PFSK-1 (cell line): ENCODE data around the gene TCHP.

Experiments
- POLR2AphosphoS5 ChIP-seq: IDR thresholded peaks from 2 replicates; pipeline ENCODE4 v1.6.1; 2012; ENCODE audit warnings: low read depth, mild to moderate bottlenecking, control low read depth, low read length, moderate library complexity
- SIN3A ChIP-seq: IDR thresholded peaks from 2 replicates; pipeline ENCODE4 v1.6.1; 2012; ENCODE audit warnings: mild to moderate bottlenecking, low read length, moderate library complexity, borderline replicate concordance; ENCODE audit not compliant: insufficient read depth
- TAF1 ChIP-seq: IDR thresholded peaks from 2 replicates; pipeline ENCODE4 v1.6.1; 2012; ENCODE audit warnings: low read length, control low read depth, borderline replicate concordance; ENCODE audit not compliant: insufficient read depth

DNA sequence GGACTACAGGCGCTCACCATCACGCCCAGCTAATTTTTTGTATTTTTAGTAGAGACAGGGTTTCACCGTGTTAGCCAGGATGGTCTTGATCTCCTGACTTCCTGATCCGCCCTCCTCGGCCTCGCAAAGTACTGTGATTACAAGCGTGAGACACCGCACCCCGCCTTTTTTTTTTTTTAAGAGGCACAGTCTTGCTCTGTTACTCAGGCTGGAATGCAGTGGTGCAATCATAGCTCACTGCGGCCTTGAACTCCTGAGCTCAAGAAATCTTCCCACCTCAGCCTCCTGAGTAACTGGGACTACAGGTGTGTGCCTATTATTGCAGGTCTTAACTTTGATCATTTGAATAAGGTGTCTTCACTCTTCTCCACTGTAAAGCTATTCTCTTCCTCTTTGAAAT, 14.5 kb upstream of the TCHP start:
- TF ChIP-seq SIN3A (no peak), POLR2AphosphoS5 (no peak), TAF1 (no peak)
